Esophagus muscularis mucosa (tissue), 4 donors: ENCODE measurements around the gene NCOR2. TPM values are rescaled to one million over a fixed set of nuclear protein-coding genes. Genes with fewer than 3 reads are reported as not detected.
A peak's percentile ranks its signal among the peaks of the same experiment; 100 is the strongest.

Experiments
- DNase-seq: peaks from one replicate; pipeline ENCODE4 v3.0.0-alpha.2; 2017; ENCODE audit errors: extremely low spot score
- H3K27ac ChIP-seq, 4 donors: fragments of 200-600 bp; sonication (generic); replicated peaks in 1 of 4; 1 replicate in 3 of 4; 2 replicates in 1 of 4; pipeline ENCODE4 v1.5.1; 2016 to 2019; ENCODE audit warnings: mild to moderate bottlenecking in 1 of 4
- H3K27me3 ChIP-seq, 4 donors: fragments of 200-600 bp; sonication (generic); one replicate each; pipeline versions ENCODE4 v1.5.1 to v1.6.0; 2016 to 2019
- H3K36me3 ChIP-seq, 4 donors: fragments of 200-600 bp; sonication (generic); one replicate each; pipeline ENCODE4 v1.5.1; 2016 to 2019
- H3K4me1 ChIP-seq, 4 donors: fragments of 200-600 bp; sonication (generic); one replicate each; pipeline ENCODE4 v1.5.1; 2016 to 2019
- H3K4me3 ChIP-seq, 4 donors: fragments of 200-600 bp; sonication (generic); 1 replicate in 2 of 4; 2 replicates in 2 of 4; pipeline ENCODE4 v1.5.1; 2016 to 2019; ENCODE audit warnings: mild to moderate bottlenecking in 4 of 4, moderate library complexity in 1 of 4
- H3K9me3 ChIP-seq, 4 donors: fragments of 200-600 bp; sonication (generic); 1 replicate in 3 of 4; 2 replicates in 1 of 4; pipeline ENCODE4 v1.5.1; 2016 to 2019
- EP300 ChIP-seq: sonication (generic); formaldehyde crosslinking; IDR thresholded peaks from one replicate; pipeline ENCODE4 v1.6.1; 2017; ENCODE audit warnings: antibody characterized with exemption
- POLR2A ChIP-seq: fragments of 450-650 bp; IDR thresholded peaks from one replicate; pipeline ENCODE4 v1.6.1; 2017; ENCODE audit warnings: antibody characterized with exemption, moderate library complexity, mild to moderate bottlenecking, low read depth
- POLR2AphosphoS5 ChIP-seq, 2 donors: sonication (generic); formaldehyde crosslinking; IDR thresholded peaks; one replicate each; pipeline ENCODE4 v1.6.1; 2017; ENCODE audit warnings: antibody characterized with exemption in 2 of 2
- WGBS: methylation state at CpG from one replicate; pipeline ENCODE4 v1.1.5; 2018; 5-methylcytosine and 5-hydroxymethylcytosine counted together
- intact Hi-C: fragments of 100-400 bp; cut with DNase I; formaldehyde crosslinking; loops from one replicate; pipeline ENCODE4 v1.15.1; 2023
- total RNA-seq, 4 donors: library from RNA; depleted of rRNA; stranded (reverse); fragments of >200 nt; gene quantifications; one replicate each; pipeline versions ENCODE4 v1.1.0 to v1.2.1, GENCODE V29; 2016
- TF ChIP-seq, protein P1 (sequence below), 3 experiments: fragments of 200-600 bp in 2 of 3; fragments of 450-650 bp in 1 of 3; sonication (generic) in 2 of 3; IDR thresholded peaks; one replicate each; pipeline ENCODE4 v1.5.1; 2017 to 2019; ENCODE audit warnings: antibody characterized with exemption in 3 of 3, mild to moderate bottlenecking in 2 of 3, moderate library complexity in 1 of 3

The NCOR2 gene
- total RNA-seq, 4 donors from 2014 or later = 107 to 188 (median 131) TPM

DNA sequence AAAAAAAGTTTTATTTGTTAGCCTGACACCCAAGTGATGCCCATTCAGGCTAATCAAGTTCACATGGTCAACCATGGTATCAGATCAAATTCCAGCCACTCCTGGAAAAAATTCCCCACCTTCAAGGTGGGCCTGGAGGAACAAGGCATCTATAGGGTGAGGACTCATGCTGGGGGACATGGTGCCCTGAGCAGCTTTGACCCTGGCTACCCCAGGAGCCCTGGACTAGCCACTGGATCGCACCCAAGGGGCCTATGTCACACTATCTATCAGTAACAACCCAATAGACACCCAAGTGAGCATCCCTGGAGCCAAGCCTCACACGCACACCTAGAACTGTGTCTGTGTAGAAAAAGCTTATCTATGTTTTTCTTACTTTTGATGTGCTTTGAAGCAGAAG is 4.1 kb upstream of the NCOR2 start:
- Histone ChIP-seq H3K4me3 (no peak overlapping the region), H3K9me3 (peaks cover 0 to 2% (median under 1%) of the 10 kb centered on the region in 4 donors), H3K36me3 (no peaks in the 10 kb centered on the region), H3K27me3 (no peaks in the 10 kb centered on the region), H3K27ac (no peak overlapping the region), H3K4me1 (peaks cover 18 to 35% (median 31%) of the 10 kb centered on the region in 4 donors)
- TF ChIP-seq, protein P1, sequence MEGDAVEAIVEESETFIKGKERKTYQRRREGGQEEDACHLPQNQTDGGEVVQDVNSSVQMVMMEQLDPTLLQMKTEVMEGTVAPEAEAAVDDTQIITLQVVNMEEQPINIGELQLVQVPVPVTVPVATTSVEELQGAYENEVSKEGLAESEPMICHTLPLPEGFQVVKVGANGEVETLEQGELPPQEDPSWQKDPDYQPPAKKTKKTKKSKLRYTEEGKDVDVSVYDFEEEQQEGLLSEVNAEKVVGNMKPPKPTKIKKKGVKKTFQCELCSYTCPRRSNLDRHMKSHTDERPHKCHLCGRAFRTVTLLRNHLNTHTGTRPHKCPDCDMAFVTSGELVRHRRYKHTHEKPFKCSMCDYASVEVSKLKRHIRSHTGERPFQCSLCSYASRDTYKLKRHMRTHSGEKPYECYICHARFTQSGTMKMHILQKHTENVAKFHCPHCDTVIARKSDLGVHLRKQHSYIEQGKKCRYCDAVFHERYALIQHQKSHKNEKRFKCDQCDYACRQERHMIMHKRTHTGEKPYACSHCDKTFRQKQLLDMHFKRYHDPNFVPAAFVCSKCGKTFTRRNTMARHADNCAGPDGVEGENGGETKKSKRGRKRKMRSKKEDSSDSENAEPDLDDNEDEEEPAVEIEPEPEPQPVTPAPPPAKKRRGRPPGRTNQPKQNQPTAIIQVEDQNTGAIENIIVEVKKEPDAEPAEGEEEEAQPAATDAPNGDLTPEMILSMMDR (IDR thresholded peaks at IDR 0.05) = no peak
- TF ChIP-seq POLR2AphosphoS5 (IDR thresholded peaks at IDR 0.05) = no peak
- TF ChIP-seq EP300 = no peak
- TF ChIP-seq POLR2A = no peak
- WGBS = 100% methylated on average over 2 of the region's 2 CpGs
- DNase-seq = no peak
- intact Hi-C loops = no loop called here

- no peak for DNase-seq
- Histone ChIP-seq H3K27ac (no peak overlapping the region), H3K36me3 (no peaks in the 10 kb centered on the region), H3K4me3 (no peak overlapping the region), H3K27me3 (no peaks in the 10 kb centered on the region), H3K9me3 (no peaks in the 10 kb centered on the region), H3K4me1 (peaks cover 19 to 39% (median 32%) of the 10 kb centered on the region in 4 donors)
- TF ChIP-seq POLR2A = no peak
- no peak for TF ChIP-seq EP300
- no peak for TF ChIP-seq POLR2AphosphoS5 (IDR thresholded peaks at IDR 0.05)
- 92% methylated on average over 1 of the region's 1 CpG for WGBS
- intact Hi-C loops = no loop called here
Observed at GRCh38 chr12:124570810-124571209, 3.4 kb upstream of the NCOR2 start.

DNA sequence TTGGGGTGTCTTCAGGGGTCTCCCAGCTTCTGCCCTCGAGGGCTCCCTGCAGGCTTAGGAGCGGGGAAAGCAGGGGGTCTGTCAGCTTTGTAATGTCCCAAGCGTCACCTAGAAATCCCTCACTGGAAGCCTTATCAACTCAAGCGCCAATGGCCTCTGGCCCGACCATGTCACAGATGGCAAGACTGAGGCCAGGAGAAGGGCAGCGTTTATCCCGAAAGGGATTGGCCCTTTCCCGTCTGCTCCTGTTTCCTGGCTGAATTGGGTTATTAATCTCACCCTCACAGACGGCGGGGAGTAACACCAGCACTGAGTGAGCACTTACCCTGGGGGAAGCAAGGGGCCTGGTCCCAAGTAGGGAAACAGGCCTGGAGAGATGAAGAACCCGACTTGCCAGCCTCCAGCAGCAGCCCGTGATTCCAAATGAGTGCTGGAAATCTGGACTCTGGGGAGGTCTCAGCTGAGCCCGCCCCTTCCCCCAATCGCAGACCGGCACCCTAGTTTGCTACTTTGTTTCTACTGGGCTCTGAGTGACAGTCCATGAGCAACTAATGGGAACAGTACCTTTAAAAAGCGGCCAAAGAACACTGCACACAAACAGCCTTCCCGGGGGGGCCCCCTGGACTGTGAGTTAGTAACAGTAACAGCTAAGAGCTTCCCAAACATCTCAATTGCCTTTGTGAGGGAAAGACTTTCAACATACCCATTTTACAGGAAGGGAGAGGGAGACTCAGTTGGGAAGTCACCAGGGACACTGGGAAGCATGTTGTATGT is 2.1 kb upstream of the NCOR2 start:
- Histone ChIP-seq H3K36me3 (no peaks in the 10 kb centered on the region), H3K27ac (peak overlapping the region; percentile 92 to 99 (median 95)), H3K4me1 (peaks cover 31 to 51% (median 44%) of the 10 kb centered on the region in 4 donors), H3K9me3 (no peaks in the 10 kb centered on the region), H3K4me3 (no peak overlapping the region), H3K27me3 (no peaks in the 10 kb centered on the region)
- 86% methylated on average over 14 of the region's 17 CpGs for WGBS
- DNase-seq = no peak
- TF ChIP-seq POLR2AphosphoS5 (IDR thresholded peaks at IDR 0.05) = no peak
- intact Hi-C loops = no loop called here

DNA sequence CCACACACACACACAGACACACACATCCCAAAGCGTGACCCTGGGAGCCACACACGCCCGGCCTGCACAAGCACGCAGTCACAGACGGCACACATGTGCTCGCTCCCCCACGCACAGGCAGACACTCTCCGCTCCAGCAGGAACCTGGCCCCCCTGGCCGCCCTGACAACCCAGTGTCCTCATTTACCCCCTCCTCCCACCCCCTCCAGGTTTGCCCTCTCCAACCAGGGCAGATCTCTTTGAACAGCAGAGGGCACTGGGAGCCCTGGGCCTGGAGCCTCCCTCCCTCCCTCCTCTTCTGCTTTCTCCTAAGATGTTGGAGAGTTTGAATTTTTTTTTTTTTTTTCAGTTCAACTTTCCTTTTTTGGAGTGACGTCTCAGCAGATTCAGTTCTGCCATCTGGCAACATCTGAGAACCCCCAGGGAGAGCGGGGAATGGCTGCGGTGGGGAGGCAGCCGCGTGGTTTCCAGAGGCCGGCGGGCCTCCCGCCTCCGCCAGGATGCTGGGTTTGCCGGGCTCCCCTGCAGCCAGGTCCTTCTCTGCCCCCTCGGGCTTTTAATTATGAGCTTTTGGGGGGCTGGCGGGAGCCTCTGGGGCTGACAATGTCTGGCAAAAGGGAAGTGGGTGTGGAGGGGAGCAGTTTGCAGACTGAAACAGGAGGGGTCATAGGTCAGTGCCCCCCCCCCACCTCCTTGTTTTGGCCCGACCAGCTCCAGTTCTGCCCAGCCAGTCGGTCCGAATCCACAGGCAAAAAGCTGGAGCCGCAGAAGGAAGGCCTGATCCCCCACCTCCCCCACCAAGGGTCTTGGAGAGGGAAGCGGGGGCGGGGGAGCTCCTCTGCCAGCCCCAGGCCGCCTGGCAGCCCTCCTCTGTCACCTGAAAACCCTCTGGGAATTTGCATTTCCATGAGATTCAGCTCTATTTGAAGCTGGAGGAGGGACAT is 1.3 kb upstream of the NCOR2 start:
- Histone ChIP-seq H3K36me3 (no peaks in the 10 kb centered on the region), H3K4me3 (peak overlapping the region; percentile 79 to 96 (median 88)), H3K27me3 (no peaks in the 10 kb centered on the region), H3K4me1 (peaks cover 40 to 53% (median 48%) of the 10 kb centered on the region in 4 donors), H3K27ac (peak overlapping the region; percentile 92 to 99 (median 95)), H3K9me3 (no peaks in the 10 kb centered on the region)
- intact Hi-C loops = loop anchor here (1.0 kb wide), 1 partner anchor 199 kb away; no protein-coding TSS in a partner anchor
- TF ChIP-seq EP300 = no peak
- no peak for TF ChIP-seq POLR2A
- TF ChIP-seq, protein P1 (IDR thresholded peaks at IDR 0.05) = peak; percentile 47 to 66 (median 64)
- TF ChIP-seq POLR2AphosphoS5 (IDR thresholded peaks at IDR 0.05) = peak; percentile 42 to 67
- whole genome bisulfite sequencing = 18% methylated on average over 28 of the region's 28 CpGs
- DNase-seq = peak; percentile 93

DNA sequence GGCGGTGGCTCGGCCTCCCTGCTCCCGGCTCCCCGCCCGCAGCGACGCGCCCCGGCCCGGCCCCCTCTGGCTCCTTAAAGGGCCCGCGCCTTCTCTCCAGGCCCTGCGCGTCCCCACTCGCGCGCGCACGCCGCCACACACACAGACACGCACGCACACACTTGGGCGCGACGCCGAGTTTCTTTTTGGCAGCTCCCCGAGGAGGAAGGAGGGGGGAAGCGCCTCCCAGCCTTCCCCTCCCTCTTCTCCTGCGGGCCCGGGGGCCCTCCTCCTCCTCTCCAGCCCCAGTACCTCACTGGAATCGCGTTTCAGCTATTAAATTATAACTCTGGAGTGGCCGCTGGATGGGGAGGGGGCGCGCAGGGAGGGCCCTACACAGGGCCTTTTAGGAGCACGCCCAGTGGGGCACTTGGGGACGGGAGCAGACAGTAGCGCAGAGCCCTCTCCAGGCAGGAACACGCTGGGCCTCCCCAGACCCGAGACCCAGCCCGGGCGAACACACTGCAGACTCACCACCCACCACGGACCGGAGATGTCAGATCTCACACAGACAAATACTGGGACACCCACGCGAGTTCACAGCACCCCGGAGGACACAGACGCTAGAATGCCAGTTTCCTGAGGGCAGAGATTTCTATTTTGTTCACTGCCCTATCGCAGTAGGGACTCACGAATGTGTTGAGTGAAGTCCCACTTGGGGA is 411 bp upstream of the NCOR2 start:
- WGBS = 0% methylated on average over 22 of the region's 50 CpGs
- intact Hi-C loops = loop anchor here (1.0 kb wide), 1 partner anchor 199 kb away; no protein-coding TSS in a partner anchor
- Histone ChIP-seq H3K9me3 (no peaks in the 10 kb centered on the region), H3K4me1 (peaks cover 48 to 59% (median 53%) of the 10 kb centered on the region in 4 donors), H3K27me3 (no peaks in the 10 kb centered on the region), H3K4me3 (peak overlapping the region; percentile 79 to 96 (median 88)), H3K36me3 (no peaks in the 10 kb centered on the region), H3K27ac (peak overlapping the region; percentile 92 to 99 (median 95))
- DNase-seq = peak; percentile 98
- TF ChIP-seq POLR2A (no peak), EP300 (peak; percentile 48), POLR2AphosphoS5 (IDR thresholded peaks at IDR 0.05) (peak; percentile 78 to 88)
- TF ChIP-seq, protein P1 (IDR thresholded peaks at IDR 0.05) = peak in 2 of 3 experiments; percentile 7 to 31
